Stimulated activated CD8-positive, alpha-beta memory T cell treated with anti-CD3 and anti-CD28 coated beads, Interleukin-7, amount 100 ng/mL, for 4 hours (primary cell): ENCODE results near the gene SSR1.

Experiments used
- DNase-seq, 2 donors: peaks; one replicate each; pipeline ENCODE4 v3.0.0-alpha.2; 2020; ENCODE audit warnings: low read depth in 2 of 2

Gene SSR1

DNA sequence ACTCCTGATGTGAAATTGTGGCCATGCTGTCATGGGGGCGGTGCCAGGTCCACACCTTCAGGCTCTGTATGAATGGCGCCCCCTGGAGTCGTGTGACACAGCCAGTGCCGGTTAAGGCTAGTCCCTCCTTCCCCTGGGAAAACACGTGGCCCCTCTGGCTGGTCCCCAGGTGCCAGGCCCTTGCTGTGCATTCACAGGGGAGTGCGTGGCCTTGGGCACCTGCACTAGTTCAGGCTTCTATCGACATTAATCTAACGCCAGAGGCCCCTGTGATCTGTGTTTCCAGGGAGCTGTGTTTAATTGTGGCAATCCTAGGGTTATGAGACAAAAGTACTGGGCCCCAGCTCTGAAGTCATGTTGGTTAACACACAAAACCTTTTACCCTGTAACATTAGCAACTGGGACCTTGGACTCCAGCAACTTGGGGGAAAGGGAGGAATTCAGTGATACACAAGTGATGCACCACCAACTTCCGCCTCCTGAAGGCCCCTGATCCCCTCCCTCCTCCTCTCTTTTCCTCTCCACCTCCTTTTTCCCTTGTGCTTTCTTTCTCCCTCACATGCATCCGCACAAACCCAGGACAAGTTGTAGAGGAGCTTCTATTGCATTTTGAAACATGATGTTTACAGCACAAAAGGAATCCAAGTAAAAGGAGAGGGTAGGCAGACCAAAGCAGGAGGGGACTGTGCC is 74.0 kb downstream of the SSR1 start:
- DNase-seq = peak; percentile 44 to 59

DNA sequence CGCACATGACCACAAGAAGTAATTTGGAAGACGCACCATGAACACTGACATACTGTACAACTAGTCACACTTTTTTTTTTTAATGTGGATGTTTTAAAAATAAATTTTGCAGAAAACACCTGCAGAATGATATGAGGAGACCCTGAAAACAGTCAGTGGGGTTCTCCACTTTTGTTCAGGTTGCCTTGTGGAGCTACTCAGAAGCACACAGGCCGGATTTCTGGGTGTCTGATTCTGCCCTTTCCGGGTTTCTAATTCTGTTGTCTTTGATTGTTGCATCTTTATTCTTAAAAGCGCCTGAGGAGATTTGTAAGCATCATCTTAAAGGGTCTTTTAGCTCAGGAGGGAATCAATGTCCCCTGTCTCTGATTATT is 74.5 kb downstream of the SSR1 start:
- DNase-seq = no peak

DNA sequence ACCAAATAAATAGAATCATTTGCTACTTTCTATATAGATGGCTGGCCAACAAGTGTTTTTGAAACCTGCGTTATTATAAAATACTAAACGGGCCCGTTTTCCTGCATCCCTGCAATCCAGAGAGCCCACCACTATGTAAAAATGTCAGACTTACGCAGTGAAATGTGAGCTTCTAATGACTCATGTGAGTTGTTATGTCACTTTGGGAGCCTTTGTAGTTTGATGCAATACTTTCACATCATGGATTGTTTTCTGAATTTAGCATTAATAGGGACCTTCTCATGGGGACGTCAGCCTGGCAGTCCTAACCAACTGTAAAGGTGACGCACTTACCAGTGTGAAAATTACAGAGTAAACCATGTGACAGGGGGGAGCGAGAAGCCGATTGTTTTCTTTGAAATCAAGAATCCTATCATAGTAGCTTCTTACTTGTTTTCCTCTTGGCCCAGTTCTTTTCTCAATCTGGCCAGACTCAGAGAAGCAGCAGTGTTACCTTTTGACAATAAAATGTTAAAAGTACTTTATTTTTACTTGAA is 75.3 kb downstream of the SSR1 start:
- DNase-seq = no peak

DNA sequence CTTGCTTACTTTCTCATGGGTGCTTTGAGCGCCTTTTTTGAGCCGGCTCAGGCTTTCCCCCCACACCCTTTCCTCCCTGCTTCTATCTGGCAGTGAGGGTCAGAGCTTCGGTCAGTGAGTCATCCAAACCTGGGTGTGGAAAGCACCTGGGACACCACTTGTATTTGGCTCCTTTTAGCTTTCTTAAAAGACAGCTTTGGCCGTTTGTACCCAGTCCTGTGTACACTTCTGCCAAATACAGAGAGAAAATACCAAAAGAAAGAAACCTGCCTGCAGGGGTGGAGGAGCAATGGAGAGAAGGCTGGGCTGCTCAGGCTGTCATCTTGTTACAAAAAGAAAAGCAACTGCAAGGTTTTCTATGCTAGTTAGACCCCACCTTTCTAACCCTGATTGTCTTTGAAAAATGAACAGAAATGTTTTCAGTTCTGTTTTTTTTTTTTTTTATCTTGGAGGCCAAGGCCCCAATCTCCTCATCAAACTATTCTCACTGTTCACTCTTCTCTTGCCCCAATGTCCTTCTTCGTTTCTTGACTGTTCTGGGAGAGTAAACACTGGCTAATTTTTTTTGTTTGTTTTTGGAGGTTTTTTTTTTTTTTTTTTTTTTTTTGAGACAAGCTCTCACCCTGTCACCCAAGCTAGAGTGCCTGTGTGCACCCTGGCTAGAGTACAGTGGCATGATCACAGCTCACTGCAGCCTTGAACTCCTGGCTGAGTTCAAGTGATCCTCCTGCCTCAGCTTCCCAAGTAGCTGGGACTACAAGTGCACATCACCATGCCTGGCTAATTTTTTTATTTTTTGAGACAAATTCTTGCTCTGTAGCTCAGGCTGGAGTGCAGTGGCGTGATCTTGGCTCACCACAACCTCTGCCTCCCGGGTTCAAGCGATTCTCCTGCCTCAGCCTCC is 76.4 kb downstream of the SSR1 start:
- DNase-seq = no peak

DNA sequence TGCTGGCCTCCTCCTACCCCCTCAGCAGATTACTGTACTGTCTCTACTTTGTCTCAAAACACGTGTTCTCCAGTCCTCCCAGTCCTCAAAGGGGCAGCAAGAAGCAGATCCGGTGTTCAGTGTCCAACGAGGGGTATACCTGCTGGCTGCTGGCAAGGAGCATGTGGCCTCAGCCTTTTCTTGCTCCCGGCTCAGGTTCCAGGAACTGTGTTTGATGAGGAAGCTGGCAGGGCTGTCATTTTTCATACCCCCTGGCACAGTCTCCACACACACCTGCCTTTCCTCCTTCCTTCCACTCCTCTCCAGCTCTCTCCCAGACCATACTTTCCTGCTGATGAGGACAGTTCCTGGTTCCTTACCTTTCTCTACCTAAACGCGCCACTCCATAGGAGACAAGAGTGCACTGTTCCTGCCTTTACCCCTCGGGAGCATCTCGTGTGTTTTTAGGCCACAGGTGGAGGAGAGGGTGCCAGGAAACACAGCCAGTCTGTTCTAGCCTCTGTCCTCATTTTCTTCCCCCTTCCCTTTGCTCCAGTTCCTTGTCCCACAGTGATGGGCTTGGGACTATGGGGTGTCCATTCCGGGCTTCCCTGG is 77.2 kb downstream of the SSR1 start:
- no peak for DNase-seq

DNA sequence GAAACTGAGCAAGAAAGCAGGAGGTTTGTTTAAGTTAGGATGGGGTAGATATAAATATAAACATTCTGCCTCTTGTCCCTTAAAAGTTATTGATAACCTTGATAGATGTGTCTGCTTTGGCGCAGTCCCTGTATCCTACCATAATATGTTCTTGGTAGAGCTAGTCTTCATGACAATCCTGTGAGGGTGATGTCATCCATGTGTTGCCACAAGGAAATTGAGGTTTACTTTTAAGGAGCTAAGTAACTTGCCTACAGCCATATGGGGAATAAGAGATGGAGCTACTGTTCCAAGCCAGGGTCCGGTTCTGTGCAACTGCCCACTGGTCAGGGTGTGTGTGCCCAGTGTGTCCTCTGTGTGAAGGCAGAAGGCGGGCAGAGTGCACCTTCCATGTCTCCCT is 78.5 kb downstream of the SSR1 start:
- DNase-seq = no peak

DNA sequence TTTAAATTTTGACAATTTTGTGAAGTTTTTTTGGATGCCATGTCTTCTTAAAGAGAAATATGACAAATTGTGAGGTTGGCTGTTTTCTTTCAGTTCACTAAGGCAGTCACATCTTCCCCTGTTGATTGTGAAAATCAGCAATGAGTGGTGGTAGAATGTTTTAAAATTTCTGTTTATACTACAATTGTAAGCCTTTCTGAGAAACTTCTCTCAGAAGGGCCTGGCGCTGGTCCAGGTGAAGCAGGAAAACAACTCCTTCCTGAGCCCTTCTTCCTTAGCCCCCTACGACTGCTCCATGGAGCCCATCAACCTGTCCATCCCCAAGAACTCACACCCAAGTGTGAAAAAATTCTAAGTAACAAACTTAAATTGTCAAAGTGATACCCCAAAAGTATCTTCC is 80.6 kb downstream of the SSR1 start:
- no peak for DNase-seq

DNA sequence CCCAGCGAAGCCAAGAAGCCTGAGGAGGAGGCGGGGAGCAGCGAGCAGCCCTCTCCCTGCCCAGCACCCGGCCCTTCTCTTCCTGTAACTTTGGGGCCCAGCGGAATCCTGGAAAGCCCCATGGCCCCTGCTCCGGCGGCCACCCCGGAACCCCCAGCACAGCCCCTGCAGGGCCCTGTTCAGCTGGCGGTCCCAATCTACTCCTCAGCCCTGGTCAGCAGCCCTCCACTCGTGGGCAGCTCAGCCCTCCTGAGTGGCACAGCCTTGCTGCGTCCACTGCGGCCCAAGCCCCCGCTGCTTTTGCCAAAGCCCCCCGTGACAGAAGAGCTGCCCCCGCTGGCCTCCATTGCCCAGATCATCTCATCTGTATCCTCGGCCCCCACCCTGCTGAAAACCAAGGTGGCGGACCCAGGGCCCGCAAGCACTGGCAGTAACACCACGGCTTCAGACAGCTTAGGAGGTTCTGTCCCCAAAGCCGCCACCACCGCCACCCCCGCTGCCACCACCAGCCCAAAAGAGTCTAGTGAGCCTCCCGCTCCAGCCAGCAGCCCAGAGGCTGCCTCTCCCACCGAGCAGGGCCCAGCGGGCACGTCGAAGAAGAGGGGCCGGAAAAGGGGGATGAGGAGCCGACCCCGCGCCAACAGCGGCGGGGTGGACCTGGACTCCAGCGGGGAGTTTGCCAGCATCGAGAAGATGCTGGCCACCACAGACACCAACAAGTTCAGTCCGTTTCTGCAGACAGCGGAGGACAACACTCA is 81.9 kb downstream of the SSR1 start:
- DNase-seq = no peak

DNA sequence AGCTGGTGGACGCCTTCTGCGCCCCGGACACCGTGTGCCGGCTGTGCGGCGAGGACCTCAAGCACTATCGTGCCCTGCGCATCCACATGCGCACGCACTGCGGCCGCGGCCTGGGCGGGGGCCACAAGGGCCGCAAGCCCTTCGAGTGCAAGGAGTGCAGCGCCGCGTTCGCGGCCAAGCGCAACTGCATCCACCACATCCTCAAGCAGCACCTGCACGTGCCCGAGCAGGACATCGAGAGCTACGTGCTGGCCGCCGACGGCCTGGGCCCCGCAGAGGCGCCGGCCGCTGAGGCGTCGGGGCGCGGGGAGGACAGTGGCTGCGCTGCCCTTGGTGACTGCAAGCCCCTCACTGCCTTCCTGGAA is 82.7 kb downstream of the SSR1 start:
- DNase-seq = no peak

DNA sequence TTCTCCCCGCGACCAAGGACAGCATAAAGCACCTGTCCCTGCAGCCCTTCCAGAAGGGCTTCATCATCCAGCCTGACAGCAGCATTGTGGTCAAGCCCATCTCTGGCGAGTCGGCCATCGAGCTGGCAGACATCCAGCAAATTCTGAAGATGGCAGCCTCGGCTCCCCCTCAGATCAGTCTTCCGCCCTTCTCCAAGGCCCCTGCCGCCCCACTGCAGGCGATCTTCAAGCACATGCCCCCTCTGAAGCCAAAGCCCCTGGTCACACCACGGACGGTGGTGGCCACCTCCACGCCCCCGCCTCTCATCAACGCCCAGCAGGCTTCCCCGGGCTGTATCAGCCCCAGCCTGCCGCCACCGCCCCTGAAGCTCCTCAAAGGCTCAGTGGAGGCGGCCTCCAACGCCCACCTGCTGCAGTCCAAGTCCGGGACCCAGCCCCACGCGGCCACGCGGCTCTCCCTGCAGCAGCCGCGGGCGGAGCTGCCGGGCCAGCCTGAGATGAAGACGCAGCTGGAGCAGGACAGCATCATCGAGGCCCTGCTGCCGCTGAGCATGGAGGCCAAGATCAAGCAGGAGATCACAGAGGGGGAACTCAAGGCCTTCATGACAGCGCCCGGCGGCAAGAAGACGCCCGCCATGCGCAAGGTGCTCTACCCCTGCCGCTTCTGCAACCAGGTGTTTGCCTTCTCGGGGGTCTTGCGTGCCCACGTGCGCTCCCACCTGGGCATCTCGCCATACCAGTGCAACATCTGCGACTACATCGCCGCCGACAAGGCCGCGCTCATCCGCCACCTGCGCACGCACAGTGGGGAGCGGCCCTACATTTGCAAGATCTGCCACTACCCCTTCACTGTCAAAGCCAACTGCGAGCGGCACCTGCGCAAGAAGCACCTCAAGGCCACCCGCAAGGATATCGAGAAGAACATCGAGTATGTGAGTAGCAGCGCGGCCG is 83.3 kb downstream of the SSR1 start:
- no peak for DNase-seq

DNA sequence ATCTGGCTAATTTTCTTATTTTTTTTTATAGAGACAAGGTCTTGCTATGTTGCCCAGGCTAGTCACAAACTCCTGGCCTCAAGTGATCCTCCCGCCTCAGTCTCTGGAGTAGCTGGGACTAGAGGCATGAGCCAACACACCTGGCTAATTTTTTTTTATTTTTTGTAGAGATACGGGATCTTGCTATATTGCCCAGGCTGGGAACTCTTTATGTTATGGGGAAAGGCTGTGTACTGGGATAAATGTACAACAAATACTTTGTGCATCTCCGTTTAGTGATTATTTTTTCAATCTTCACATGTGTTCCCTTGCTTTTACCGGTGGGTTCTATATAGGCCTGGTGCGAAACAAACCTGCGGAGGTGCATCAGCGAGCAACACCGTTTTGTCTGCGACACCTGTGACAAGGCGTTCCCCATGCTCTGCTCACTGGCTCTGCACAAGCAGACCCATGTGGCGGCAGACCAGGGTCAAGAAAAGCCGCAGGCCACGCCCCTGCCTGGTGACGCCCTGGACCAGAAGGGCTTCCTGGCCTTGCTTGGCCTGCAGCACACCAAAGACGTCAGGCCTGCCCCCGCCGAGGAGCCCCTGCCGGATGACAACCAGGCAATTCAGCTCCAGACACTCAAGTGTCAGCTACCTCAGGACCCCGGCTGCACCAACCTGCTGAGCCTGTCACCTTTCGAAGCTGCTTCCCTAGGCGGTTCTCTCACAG is 84.2 kb downstream of the SSR1 start:
- DNase-seq = no peak

DNA sequence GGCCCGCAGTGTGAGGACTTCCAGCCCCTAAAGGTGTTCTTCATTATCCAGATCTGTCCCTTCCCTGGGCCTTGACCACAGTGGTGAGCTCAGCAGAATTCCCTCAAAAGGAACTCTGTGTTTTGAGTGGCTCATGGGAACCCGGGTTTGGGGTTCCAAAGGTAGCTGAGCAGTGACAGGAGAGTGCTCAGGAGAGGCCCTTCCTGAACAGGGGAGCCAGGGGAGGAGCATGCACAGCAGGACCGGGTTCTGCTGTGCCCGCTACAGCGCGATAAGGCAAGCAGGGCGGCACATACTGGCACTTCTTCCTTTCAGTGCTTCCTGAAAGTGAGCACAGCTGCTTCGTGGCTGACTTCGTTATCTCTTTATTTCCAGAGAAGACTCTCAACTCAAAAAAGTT is 88.3 kb downstream of the SSR1 start:
- no peak for DNase-seq

DNA sequence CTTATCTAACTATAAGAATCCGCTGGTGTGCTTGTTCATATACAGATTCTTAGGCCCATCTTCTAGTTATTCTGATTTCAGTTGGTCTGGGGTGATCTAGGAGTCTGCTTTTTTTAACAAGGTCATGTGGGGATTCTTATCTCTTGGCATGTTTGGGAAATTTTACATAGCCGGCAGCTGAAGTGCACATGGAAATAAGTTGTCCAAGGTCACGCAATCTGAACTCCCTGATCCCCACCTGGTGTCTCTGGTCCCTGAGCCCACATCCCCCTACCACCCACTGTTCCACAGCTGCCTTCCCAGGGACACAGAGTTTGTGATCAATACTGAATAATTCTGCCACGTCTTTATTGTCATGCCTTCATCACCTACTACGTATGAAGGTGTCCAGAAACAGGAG is 90.8 kb downstream of the SSR1 start:
- no peak for DNase-seq

DNA sequence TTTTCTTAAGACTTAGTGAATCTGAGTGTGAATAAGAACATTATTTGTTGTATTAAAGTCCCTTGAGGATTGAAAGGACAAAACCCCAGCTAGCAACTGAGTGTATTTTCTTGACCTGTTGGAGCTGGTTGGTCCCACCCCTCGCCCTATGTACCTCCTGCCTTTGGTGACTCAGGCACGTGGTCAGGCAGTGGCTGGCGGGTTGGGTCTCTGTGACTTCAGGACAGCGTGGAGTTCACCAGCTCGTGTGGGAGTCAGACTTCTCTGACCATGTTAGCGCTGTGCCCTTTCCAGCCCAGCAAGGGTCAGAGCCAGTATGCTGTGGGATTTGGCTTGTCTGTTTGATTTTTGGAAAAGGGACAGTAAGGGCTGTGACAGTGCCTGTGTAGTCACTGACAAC is 93.7 kb downstream of the SSR1 start:
- no peak for DNase-seq

DNA sequence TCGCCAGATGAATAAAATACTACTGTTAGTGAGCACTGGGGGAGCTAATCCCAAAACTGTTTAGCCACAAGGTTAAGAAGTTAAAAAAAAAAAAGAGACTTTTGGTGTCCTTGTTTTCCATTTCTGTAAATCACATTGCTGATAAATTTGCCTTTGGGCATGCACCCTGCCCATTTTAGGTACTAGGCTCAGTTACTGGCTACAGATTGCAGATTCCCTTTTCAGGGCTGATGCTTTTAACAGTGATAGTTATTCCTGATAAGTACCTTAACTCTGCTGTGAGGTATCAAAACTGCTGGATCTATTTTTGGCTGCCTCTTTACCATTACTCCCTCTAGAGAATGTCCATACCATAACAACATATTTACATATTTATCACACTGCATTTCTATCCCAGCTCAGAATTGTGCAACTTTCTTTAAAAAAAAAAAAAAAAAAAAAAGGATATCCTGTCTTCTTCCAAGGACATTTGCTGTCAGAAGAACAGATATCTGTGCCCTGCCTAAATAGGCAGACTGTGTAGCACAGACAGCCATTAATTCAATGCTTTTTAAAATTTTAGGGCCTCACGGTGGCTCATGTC is 94.5 kb downstream of the SSR1 start:
- DNase-seq = no peak
